ENCODE data around the gene GATB. TPM values are rescaled to one million over a fixed set of nuclear protein-coding genes. Genes with fewer than 3 reads are reported as not detected.
A peak's percentile ranks its signal among the peaks of the same experiment; 100 is the strongest.

Gene GATB
- total and polyA plus RNA-seq, 2 donors (not counting 1 experiment from before 2014, with no cell fraction given) = 18.7 to 20.8 TPM

DNA sequence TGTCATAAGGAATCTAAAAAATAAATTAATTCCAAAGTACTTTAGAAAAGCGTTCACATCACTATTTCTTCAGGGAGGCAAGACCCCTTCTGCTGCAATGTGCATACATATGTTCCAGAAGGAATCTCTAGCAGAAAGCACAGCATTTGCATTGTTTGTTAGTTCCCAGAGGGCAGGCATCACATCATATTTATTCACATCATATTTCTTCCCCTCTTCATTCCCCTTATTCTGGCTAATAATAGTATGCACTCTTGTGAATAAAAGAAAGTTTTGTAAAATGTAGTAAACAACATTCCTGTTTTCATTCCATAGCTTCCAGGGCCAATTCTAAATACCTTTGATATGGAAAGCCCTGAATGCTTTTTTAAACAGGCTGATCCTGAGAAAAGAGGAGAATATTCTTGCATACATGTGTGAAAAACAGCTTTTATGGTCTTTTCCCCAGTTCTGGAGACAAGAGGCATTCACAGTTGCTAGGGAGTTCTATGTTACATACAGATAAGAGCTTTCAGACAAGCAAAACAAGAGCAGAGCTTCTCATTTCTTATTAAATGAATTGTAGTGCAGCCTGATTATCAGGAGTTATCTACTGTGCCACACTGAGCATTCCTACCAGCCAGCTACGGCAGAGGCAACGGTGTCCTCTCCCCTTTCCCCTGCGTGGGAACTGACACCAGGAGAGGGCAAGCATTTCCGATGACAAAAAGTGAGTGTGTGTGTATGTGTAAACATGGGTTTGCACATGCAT is 15.2 kb downstream of the GATB start:
- H2AFZ ChIP-seq (ENCODE audit: low read length) = peak overlapping the region; percentile 53

GRCh38 chr4:151744614-151745013 is 16.2 kb downstream of the GATB start:
- Histone ChIP-seq H3K4me2 (ENCODE audit: extremely low read depth, insufficient read depth, low read length) (peak overlapping the region; percentile 29), H3K79me2 (ENCODE audit: control insufficient read depth, insufficient read depth, low read length) (no peaks in the 10 kb centered on the region), H3K4me1 (ENCODE audit: control insufficient read depth, extremely low read depth, insufficient read depth, low read length) (peaks cover 12% of the 10 kb centered on the region), H3K36me3 (ENCODE audit: control insufficient read depth, insufficient read depth, low read length) (no peaks in the 10 kb centered on the region), H3K9ac (ENCODE audit: insufficient read depth, low read length) (no peak overlapping the region), H4K20me1 (ENCODE audit: control insufficient read depth, extremely low read depth, insufficient read depth, low read length) (no peaks in the 10 kb centered on the region), H3K4me3 (replicated peaks in 1 of 4; ENCODE audit: control extremely low read depth in 1 of 4, insufficient read depth in 1 of 4, low read depth in 3 of 4, low read length in 4 of 4) (no peak overlapping the region), H3K27ac (ENCODE audit: insufficient read depth, low read length) (peak overlapping the region; percentile 62), H3K27me3 (ENCODE audit: control insufficient read depth, insufficient read depth, low read length) (no peaks in the 10 kb centered on the region), H2AFZ (ENCODE audit: low read length) (no peak overlapping the region), H3K9me3 (ENCODE audit: control insufficient read depth, insufficient read depth, low read depth, low read length) (no peaks in the 10 kb centered on the region)
- TF ChIP-seq CTCF (conservative IDR thresholded peaks at IDR 0.05 in 1 of 2, IDR thresholded peaks at IDR 0.05 in 1 of 2; ENCODE audit: low read depth in 1 of 2, low read length in 2 of 2) (no peak), EZH2 (IDR thresholded peaks at IDR 0.05; ENCODE audit: low read length, missing control alignments) (no peak)
- peak; percentile 68 to 96 for DNase-seq (ENCODE audit: low read depth in 2 of 2)

More for the DNA sequence above, 15.2 kb downstream of the GATB start:
- no peaks in the 10 kb centered on the region for H3K27me3 ChIP-seq (ENCODE audit: control insufficient read depth, insufficient read depth, low read length)
- H3K36me3 ChIP-seq (ENCODE audit: control insufficient read depth, insufficient read depth, low read length) = no peaks in the 10 kb centered on the region
- TF ChIP-seq EZH2 (IDR thresholded peaks at IDR 0.05; ENCODE audit: low read length, missing control alignments) = no peak
- no peak for TF ChIP-seq CTCF (conservative IDR thresholded peaks at IDR 0.05 in 1 of 2, IDR thresholded peaks at IDR 0.05 in 1 of 2; ENCODE audit: low read depth in 1 of 2, low read length in 2 of 2)
- H3K9ac ChIP-seq (ENCODE audit: insufficient read depth, low read length) = no peak overlapping the region
- peak in 1 of 2 donors; percentile 16 for DNase-seq (ENCODE audit: low read depth in 2 of 2)
- H3K27ac ChIP-seq (ENCODE audit: insufficient read depth, low read length) = peak overlapping the region; percentile 62
- H3K4me2 ChIP-seq (ENCODE audit: extremely low read depth, insufficient read depth, low read length) = no peak overlapping the region
- H3K79me2 ChIP-seq (ENCODE audit: control insufficient read depth, insufficient read depth, low read length) = no peaks in the 10 kb centered on the region
- no peaks in the 10 kb centered on the region for H3K9me3 ChIP-seq (ENCODE audit: control insufficient read depth, insufficient read depth, low read depth, low read length)
- no peaks in the 10 kb centered on the region for H4K20me1 ChIP-seq (ENCODE audit: control insufficient read depth, extremely low read depth, insufficient read depth, low read length)
- no peak overlapping the region for H3K4me3 ChIP-seq (replicated peaks in 1 of 4; ENCODE audit: control extremely low read depth in 1 of 4, insufficient read depth in 1 of 4, low read depth in 3 of 4, low read length in 4 of 4)
- peaks cover 12% of the 10 kb centered on the region for H3K4me1 ChIP-seq (ENCODE audit: control insufficient read depth, extremely low read depth, insufficient read depth, low read length)

GRCh38 chr4:151743894-151744293 is 16.9 kb downstream of the GATB start:
- Histone ChIP-seq H3K4me1 (ENCODE audit: control insufficient read depth, extremely low read depth, insufficient read depth, low read length) (peaks cover 12% of the 10 kb centered on the region), H3K9me3 (ENCODE audit: control insufficient read depth, insufficient read depth, low read depth, low read length) (no peaks in the 10 kb centered on the region), H3K27me3 (ENCODE audit: control insufficient read depth, insufficient read depth, low read length) (no peaks in the 10 kb centered on the region), H3K36me3 (ENCODE audit: control insufficient read depth, insufficient read depth, low read length) (no peaks in the 10 kb centered on the region), H4K20me1 (ENCODE audit: control insufficient read depth, extremely low read depth, insufficient read depth, low read length) (no peaks in the 10 kb centered on the region), H2AFZ (ENCODE audit: low read length) (no peak overlapping the region), H3K27ac (ENCODE audit: insufficient read depth, low read length) (no peak overlapping the region), H3K4me2 (ENCODE audit: extremely low read depth, insufficient read depth, low read length) (no peak overlapping the region), H3K9ac (ENCODE audit: insufficient read depth, low read length) (no peak overlapping the region), H3K79me2 (ENCODE audit: control insufficient read depth, insufficient read depth, low read length) (no peaks in the 10 kb centered on the region), H3K4me3 (replicated peaks in 1 of 4; ENCODE audit: control extremely low read depth in 1 of 4, insufficient read depth in 1 of 4, low read depth in 3 of 4, low read length in 4 of 4) (no peak overlapping the region)
- DNase-seq (ENCODE audit: low read depth in 2 of 2) = no peak
- TF ChIP-seq EZH2 (IDR thresholded peaks at IDR 0.05; ENCODE audit: low read length, missing control alignments) (no peak), CTCF (conservative IDR thresholded peaks at IDR 0.05 in 1 of 2, IDR thresholded peaks at IDR 0.05 in 1 of 2; ENCODE audit: low read depth in 1 of 2, low read length in 2 of 2) (no peak)

Measured in fibroblast of lung (primary cell).